NCI-H2107 (cell line): ENCODE measurements around the gene LHPP.

Experiments used
- DNase-seq: peaks from one replicate; lab custom pipeline; 2025; lab: John Stamatoyannopoulos, UW

LHPP gene

DNA sequence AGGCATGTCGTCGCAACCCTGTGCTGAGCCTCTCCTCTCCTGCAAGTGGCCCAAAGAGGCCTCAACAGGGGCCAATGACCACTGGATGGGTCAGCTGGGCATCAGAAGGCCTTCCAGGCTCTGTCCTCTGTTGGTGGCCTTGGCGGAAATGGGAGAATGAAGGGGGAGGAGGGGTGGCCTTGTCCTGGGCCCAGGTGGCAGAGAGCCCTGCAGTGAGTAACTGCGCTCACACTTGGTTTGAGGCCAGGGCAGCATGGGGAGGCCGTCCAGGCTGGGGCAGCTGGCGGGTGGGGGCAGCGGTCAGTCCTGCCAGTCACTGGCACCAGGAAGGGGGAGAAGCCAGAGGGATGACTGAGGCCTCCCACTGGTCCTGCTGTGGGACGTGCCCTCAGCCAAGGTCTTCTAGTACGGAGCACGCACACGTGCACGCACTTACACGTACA lies 59.8 kb downstream of the LHPP start:
- DNase-seq: no peak

GRCh38 chr10:124522131-124522932 lies 60.7 kb downstream of the LHPP start:
- DNase-seq: no peak

DNA sequence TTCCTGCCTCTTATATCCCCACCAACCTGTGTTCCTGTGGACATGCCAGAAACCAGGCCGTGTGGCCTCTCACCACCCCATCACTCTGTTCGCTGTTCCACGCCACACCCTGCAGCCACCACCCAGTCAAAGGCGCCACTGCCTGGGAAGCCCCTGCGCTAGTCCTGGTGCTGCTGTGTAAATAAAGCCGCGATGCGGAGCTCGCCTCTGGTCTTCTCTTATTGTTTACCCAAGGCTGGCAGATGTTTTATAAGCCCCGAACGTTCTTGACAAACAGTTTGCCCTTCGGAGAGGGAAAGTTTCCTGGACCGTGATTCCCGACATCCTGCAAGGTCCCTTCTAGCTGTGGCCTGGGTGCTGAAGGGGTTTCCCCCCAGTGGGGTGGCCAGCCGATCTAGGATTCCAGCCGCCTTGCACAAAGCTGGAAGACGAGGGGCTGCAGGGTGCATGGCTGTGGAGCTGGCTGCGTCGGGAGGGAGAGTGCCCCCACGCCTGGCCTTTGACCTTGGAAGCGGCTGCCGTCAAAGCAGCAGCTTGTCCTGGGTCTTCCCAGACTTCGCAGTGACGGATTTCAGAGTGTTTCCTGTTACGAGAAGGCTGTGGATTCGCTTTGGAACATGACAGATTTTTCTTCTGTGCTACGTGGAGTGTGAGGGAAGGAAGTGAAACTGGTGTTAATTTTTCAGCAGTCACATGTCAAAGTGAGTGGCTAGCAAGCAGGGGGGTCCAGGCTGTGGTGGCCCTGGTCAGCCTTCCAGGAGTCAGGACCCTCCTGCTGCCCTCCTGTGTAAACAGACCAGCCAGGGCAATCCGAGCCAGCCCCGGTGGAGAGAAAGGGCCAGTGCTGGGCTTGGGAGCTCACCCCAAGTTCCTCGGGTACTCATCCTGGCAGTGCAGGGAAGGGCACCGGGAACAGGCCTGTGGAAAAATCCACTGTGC lies 61.6 kb downstream of the LHPP start:
- DNase-seq: no peak

GRCh38 chr10:124523901-124524300 lies 62.3 kb downstream of the LHPP start:
- DNase-seq: no peak

- DNase-seq: no peak
These were observed 63.5 kb downstream of the LHPP start for GRCh38 chr10:124524991-124525653.

- no peak for DNase-seq
These were observed 64.4 kb downstream of the LHPP start for GRCh38 chr10:124525751-124526600.

DNA sequence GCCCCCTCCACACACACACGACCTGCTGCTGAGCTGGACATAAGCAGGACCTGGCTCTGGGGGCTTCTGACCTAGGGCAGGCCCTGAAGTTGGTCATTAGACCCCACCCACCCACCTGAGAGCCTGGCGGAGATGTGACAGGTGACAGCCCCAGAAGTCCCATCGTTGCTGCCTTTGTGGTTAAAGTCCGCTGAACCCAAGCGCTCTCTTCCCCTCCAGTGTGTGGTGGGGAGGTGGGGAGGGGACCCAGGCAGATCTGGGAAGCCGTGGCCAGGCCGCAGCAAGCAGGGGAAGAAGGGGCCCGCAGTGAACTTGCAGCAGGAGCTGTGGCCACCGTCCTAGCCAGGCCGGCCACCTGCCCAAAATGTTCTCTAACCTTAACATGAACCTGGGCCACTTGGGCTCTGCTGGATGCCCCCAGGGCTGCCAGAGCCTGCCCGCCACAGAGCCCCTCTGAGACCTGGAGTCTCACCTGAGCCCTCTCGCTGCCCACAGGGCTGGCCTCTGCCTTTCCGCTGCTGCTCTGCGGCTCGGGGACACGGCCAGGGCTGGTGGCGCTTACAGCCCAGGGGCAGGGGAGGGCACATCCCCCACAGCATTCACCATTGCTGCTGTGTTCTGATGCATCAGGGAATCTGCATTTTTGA lies 65.1 kb downstream of the LHPP start:
- no peak for DNase-seq

GRCh38 chr10:124527874-124528395 lies 66.3 kb downstream of the LHPP start:
- DNase-seq: no peak

DNA sequence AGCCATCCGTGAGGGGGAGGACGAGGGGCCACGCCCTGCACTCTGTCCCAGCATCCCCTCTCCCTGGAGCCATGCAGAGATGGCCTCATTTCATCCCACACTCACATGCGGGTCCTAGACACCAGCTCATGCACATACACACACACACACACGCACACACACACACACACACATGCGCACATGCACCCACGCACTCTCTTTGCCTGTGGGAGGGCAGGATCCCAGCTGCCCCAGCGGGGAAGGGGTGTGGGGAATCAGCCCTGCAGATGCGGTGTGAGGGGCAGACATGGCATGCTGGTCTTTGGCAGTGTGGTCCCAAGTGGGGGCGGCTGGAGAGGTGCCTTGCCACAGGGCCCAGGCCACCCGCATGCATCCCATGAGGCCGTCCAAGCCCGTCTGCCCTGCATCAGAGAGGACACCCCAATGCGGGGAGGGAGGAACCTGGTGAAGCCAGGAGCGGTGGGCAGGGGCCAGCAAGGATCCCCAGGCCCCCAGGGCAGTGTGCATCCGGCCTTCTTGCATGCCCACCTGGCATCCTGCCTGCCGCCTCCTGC lies 68.1 kb downstream of the LHPP start:
- DNase-seq: no peak

DNA sequence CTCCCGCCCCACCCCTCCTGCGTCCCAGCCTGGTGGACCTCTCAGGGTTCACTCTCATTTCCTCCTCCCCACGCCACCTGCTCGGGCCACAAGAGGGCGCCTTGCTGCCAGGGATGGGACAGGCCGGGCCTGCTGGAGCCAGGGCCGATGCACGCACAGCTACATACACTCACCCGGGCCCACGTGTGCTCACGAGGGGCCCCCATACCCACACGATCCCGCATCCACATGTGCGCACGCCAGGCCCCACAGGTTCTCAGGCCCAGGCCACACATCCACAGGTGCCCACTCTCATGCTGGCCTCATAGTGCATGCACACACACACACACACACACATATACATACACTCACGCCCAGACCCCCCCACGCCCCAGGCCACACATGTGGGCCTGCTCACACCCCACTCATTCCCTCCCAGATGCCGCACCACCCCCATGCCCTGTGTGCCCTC lies 68.6 kb downstream of the LHPP start:
- DNase-seq: peak; percentile 15

DNA sequence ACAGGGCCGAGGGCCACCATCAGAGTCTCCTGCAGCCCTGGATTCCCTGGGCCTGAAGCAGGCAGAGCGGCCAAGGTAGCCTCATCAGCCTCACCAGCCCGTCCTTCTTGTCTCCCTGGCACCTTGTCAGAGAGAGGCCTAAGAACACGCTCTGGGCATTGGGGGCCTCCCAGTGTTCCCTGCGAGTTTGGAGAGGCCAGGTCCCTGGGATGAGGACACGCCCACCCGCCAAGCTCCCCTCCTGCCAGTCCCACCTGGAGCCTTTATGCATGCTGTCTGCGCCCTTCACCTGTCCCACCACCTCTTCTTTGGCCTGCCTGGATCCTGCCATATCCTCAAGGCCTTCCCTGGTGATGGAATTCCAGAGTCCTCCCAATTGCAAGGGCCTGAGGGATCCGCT lies 69.2 kb downstream of the LHPP start:
- DNase-seq: no peak

GRCh38 chr10:124532106-124532641 lies 70.6 kb downstream of the LHPP start:
- no peak for DNase-seq

DNA sequence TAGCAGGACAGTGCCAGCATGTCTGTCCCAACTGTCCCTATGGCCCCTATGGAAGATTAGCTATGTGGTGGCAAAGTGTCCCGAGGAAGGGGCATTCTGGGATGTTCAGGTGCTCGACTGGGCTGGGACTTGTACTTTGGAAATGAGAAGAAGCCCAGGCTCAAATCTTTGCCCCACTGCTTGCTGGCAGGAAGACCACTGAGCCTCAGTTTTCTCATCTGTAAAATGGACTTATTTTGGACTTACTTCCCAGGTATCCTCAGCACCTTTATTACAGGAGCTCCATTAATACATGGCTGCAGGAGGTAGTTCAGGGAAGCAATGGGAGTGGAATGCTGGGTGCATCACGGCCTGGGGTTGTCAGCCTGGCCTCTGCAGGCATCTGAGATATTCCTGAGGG lies 71.2 kb downstream of the LHPP start:
- DNase-seq: no peak

- no peak for DNase-seq
These were observed 71.6 kb downstream of the LHPP start for GRCh38 chr10:124533266-124533665.

DNA sequence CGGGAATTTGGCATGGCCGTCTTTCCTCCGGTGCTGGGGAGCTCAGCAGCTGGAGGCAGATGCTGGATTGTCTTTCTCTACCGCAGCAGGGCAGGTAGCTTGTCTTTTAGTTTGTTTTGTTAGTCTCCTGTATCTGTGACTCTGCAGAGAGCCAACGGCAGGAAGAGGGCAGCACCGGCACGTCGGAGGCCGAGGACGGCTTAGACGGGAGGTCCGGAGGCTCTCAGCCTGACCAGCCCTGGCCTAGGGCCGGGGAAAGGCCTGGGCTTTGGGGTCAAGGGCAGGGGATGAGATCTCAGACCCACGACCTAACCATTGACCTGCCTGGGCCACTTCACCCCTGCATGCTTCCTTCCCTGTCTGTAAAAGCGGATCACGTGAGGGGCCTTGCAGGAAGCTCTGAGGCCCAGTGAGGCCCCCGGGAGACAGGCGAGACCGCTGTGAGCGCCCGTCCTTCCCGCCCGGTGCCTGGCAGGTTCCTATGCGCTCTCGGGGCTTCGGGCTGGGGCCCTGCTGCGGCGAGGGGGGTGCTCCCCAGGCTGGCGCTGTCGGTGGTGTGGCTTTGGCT lies 72.7 kb downstream of the LHPP start:
- no peak for DNase-seq

DNA sequence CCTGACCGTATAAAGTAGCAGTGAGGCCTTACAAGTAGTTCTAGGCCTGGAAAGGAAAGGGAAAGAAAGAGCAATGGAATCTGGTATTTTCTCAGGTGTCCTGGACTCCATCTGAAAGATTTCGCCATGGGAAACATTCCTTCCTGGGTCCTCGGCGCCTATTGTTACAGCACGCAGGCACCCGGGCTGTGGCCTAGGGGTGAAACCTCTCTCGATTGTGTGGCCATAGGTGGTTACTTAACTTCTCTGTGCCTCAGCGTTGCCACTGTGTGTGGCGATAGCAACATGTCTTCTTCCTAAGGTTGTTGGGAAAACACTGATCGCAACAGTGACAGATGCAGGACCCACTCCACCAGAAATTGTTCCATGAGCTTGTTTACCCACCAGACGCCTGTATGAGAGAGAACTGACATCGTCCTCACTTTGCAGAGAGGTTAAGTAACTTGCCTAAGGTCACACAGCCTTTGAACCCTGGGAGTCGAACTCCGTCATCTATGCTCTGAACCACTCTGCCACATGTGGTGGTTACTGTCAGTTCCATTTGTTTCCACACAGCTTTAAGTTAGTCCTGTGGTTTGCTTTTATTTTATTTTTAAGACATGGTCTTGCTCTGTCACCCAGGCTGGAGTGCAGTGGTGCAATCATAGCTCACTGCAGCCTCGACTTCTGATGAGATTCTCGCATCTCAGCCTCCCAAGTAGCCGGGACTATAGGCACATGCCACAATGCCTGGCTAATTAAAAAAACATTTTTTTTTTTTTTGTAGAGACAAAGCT lies 73.4 kb downstream of the LHPP start:
- DNase-seq: no peak

GRCh38 chr10:124535731-124536495 lies 74.3 kb downstream of the LHPP start:
- DNase-seq: no peak

DNA sequence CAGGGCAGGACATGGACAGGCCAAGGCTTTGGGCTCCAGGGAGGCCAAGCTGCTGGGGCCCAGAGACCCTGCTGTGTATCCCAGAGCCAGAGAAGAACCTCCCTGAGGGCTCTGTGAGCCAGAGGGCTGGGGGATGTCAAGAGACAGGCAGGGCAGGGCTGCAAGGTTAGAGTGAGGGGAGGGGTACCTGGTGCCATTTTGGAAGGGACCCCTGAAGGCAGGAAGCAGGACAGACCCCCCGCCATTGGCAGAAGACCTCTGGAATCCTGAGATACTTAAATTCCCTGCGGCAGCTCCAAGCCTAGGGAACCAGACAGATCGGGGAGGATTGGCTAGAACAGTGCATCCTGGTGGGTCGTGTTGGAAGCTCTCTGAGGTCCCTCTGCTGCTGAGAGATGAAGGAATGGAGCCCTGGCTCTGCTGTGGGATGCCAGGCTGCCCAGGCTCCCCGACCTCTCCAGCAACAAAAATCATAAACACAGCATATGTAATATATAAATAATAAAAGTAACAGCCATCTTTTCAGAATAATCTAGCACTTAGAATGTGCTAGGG lies 75.0 kb downstream of the LHPP start:
- DNase-seq: no peak
